Neutrophil (primary cell): ENCODE data around the gene ITGB1.

Experiments used
- H3K27ac ChIP-seq: fragments of 200-600 bp; sonication (generic); 2 replicates; pipeline ENCODE4 v1.5.1; 2016; ENCODE audit warnings: mild to moderate bottlenecking, moderate library complexity
- H3K27me3 ChIP-seq: fragments of 200-600 bp; sonication (generic); 2 replicates; pipeline ENCODE4 v1.6.0; 2016; ENCODE audit warnings: mild to moderate bottlenecking
- H3K36me3 ChIP-seq: fragments of 200-600 bp; sonication (generic); 2 replicates; pipeline ENCODE4 v1.5.1; 2017
- H3K4me1 ChIP-seq, 2 experiments: fragments of 200-600 bp in 1 of 2; sonication (generic) in 1 of 2; 1 replicate in 1 of 2; 2 replicates in 1 of 2; pipeline versions ENCODE4 v1.5.1 to v1.6.1; 2013 to 2016; ENCODE audit warnings: low read depth in 1 of 2, low read length in 1 of 2, mild to moderate bottlenecking in 1 of 2, moderate library complexity in 1 of 2; ENCODE audit not compliant: control insufficient read depth in 1 of 2, insufficient read depth in 1 of 2
- H3K4me3 ChIP-seq, 2 experiments: fragments of 200-600 bp in 1 of 2; sonication (generic) in 1 of 2; 1 replicate in 1 of 2; 2 replicates in 1 of 2; pipeline ENCODE4 v1.5.1; 2013 to 2016; ENCODE audit warnings: low read depth in 1 of 2, low read length in 1 of 2, mild to moderate bottlenecking in 1 of 2, moderate library complexity in 1 of 2
- H3K9me3 ChIP-seq: fragments of 200-600 bp; sonication (generic); 2 replicates; pipeline ENCODE4 v1.5.1; 2016
- CTCF ChIP-seq: fragments of 200-600 bp; sonication (generic); IDR thresholded peaks from 2 replicates; pipeline ENCODE4 v1.5.1; 2016; ENCODE audit warnings: antibody characterized with exemption

ITGB1 gene

GRCh38 chr10:32954545-32955298 is 3.3 kb downstream of the ITGB1 start:
- H3K36me3 ChIP-seq = no peaks in the 10 kb centered on the region
- no peaks in the 10 kb centered on the region for H3K9me3 ChIP-seq
- TF ChIP-seq CTCF = no peak
- no peak overlapping the region for H3K4me3 ChIP-seq
- H3K4me1 ChIP-seq = peaks cover 10 to 17% of the 10 kb centered on the region in 2 experiments
- H3K27me3 ChIP-seq = peaks cover 16% of the 10 kb centered on the region
- H3K27ac ChIP-seq = no peak overlapping the region

DNA sequence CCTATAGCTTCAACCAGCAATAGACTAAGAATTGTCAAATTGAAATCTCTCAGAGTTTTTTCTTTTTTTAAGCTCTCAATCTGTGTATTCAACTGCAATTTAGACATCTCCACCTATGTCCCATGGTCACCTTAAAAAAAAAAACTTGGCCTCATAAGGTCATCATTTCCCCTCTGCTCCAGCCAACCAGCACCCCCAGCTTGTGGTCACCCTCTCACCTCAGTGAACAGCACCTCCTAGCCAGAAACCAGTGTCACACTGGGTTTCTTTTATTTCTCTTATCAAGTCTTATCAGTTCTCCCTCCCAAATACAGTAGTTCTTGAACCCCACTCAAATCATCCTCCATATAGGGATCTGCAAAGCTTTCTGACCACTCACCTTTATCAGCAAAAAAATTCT is 4.0 kb downstream of the ITGB1 start:
- H3K27ac ChIP-seq = no peak overlapping the region

GRCh38 chr10:32953277-32953927 is 4.6 kb downstream of the ITGB1 start:
- H3K27me3 ChIP-seq = peaks cover 3% of the 10 kb centered on the region
- TF ChIP-seq CTCF = no peak
- H3K4me3 ChIP-seq = no peak overlapping the region
- no peak overlapping the region for H3K27ac ChIP-seq
- H3K4me1 ChIP-seq = peaks cover 5 to 13% of the 10 kb centered on the region in 2 experiments
- H3K36me3 ChIP-seq = no peaks in the 10 kb centered on the region
- H3K9me3 ChIP-seq = no peaks in the 10 kb centered on the region

More for the DNA sequence above, 4.0 kb downstream of the ITGB1 start:
- H3K4me3 ChIP-seq = no peak overlapping the region
- no peak for TF ChIP-seq CTCF
- no peaks in the 10 kb centered on the region for H3K9me3 ChIP-seq
- H3K36me3 ChIP-seq = no peaks in the 10 kb centered on the region
- peaks cover 9% of the 10 kb centered on the region for H3K27me3 ChIP-seq
- H3K4me1 ChIP-seq = peaks cover 10 to 17% of the 10 kb centered on the region in 2 experiments

DNA sequence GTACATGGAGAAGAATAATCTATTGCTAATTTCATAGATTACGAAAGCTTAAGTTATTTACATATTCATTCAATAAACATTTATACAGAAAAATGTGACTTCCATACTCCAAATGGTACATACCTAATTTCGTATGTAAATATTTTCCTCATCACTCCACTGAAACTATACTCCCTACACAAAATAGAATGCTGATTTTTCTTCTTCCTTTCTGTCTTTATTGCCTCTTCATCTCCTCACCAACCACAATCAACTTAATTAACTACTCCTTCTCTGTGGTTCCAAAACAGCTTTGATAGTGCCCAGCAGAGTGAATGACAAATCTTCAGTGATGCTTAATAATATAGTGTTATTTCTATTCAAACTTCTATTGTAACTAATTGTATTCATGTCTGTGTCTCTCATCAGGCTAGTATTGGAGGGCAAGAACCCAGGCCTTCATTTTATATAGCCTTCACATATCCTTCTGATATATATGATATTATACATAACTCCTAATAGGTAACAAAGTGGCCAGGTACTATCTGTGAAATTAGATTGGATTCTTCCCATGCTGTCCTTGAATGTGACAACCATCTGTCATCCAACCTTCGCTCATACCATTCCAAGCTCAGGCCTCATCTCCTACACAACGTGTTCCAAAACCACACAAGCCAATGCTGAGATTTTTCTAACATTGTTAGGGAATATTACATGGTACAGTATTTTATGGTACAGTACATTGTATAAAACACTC is 5.3 kb downstream of the ITGB1 start:
- Histone ChIP-seq H3K27me3 (no peaks in the 10 kb centered on the region), H3K9me3 (no peaks in the 10 kb centered on the region), H3K4me3 (no peak overlapping the region), H3K4me1 (peaks cover 3 to 13% of the 10 kb centered on the region in 2 experiments), H3K27ac (no peak overlapping the region), H3K36me3 (no peaks in the 10 kb centered on the region)
- no peak for TF ChIP-seq CTCF

DNA sequence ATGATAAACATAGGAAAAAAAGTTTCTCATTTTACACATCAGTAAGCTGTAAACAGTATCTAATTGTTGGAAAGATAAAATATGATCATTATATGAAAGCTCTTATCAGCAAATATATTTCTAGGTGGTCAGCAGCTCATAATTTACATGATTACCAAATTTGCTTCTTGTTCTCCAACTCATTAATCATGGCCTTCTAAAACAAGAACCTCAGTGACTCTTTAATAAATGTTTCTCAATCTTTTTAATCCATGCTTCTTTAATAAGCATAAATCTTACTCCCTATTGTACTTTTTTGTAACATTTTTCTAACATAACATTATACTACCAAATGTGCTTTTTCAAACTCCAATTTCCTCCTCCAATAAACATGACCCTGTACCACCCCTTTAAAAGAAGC is 5.9 kb downstream of the ITGB1 start:
- Histone ChIP-seq H3K27me3 (no peaks in the 10 kb centered on the region), H3K27ac (no peak overlapping the region), H3K4me3 (no peak overlapping the region), H3K36me3 (no peaks in the 10 kb centered on the region), H3K4me1 (peaks cover under 1 to 9% of the 10 kb centered on the region in 2 experiments), H3K9me3 (no peaks in the 10 kb centered on the region)
- no peak for TF ChIP-seq CTCF
